Uterus (tissue), 2 donors: ENCODE data around the gene FRZB.

ENCODE experiments used
- POLR2A ChIP-seq, 2 donors: fragments of 450-650 bp; IDR thresholded peaks; one replicate each; pipeline ENCODE4 v1.6.1; 2016; ENCODE audit warnings: antibody characterized with exemption in 2 of 2, mild to moderate bottlenecking in 1 of 2, moderate library complexity in 1 of 2
- TF ChIP-seq, protein P1 (sequence below), 4 experiments: fragments of 200-600 bp in 2 of 4; fragments of 450-650 bp in 2 of 4; sonication (generic) in 2 of 4; IDR thresholded peaks; one replicate each; pipeline ENCODE4 v1.5.1; 2016 to 2019; ENCODE audit warnings: antibody characterized with exemption in 4 of 4, mild to moderate bottlenecking in 2 of 4, moderate library complexity in 1 of 4

DNA sequence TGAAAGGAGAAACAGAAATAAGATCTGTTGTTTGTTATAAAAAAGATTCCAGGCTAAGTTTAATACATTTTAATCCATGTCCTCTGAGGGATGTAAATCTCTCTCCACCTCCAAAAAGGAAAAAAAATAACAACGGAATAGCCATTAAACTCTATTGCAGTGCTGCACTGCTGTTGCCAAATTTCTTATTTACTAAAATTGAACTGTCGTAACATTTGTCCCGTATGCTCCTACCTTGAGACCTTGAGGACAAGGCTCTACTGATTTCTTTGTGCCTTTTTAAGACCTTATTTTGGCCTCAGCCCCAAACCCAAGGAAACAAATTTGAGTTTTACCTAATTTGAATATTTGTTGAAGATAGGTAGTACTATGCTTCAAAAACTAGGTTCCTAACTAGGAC lies 56.4 kb downstream of the FRZB start:
- TF ChIP-seq, protein P1, sequence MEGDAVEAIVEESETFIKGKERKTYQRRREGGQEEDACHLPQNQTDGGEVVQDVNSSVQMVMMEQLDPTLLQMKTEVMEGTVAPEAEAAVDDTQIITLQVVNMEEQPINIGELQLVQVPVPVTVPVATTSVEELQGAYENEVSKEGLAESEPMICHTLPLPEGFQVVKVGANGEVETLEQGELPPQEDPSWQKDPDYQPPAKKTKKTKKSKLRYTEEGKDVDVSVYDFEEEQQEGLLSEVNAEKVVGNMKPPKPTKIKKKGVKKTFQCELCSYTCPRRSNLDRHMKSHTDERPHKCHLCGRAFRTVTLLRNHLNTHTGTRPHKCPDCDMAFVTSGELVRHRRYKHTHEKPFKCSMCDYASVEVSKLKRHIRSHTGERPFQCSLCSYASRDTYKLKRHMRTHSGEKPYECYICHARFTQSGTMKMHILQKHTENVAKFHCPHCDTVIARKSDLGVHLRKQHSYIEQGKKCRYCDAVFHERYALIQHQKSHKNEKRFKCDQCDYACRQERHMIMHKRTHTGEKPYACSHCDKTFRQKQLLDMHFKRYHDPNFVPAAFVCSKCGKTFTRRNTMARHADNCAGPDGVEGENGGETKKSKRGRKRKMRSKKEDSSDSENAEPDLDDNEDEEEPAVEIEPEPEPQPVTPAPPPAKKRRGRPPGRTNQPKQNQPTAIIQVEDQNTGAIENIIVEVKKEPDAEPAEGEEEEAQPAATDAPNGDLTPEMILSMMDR (IDR thresholded peaks at IDR 0.05), result no peak
- TF ChIP-seq POLR2A (IDR thresholded peaks at IDR 0.05), result no peak
